SK-N-MC (cell line): ENCODE data around the gene GPX3.

ENCODE experiments used
- EZH2 ChIP-seq: fragments of 200-600 bp; sonication (generic); IDR thresholded peaks from one replicate; pipeline ENCODE4 v1.6.1; 2017; ENCODE audit warnings: antibody characterized with exemption
- POLR2AphosphoS5 ChIP-seq: IDR thresholded peaks from 2 replicates; pipeline ENCODE4 v1.6.1; 2012; ENCODE audit warnings: mild to moderate bottlenecking, low read depth, low read length, borderline replicate concordance

- no peak for TF ChIP-seq EZH2
- TF ChIP-seq POLR2AphosphoS5: no peak
These were observed 1.4 kb downstream of the GPX3 start for GRCh38 chr5:151021746-151022145.
